ENCODE results near the gene NKAPL. TPM values are rescaled to one million over a fixed set of nuclear protein-coding genes. Genes with fewer than 3 reads are reported as not detected.

NKAPL gene
- total RNA-seq, 1 donor from 2014 or later = not detected

GRCh38 chr6:28257042-28257441, 2.1 kb upstream of the NKAPL start:
- peaks cover 26% of the 10 kb centered on the region for H3K27me3 Mint-ChIP-seq (ENCODE audit: low read depth)
- peaks cover under 1% of the 10 kb centered on the region for H3K36me3 Mint-ChIP-seq (ENCODE audit: low read depth)
- no peak for DNase-seq (ENCODE audit: low read depth, low spot score)
- no peak for TF ChIP-seq CTCF (conservative IDR thresholded peaks at IDR 0.05)
- no peaks in the 10 kb centered on the region for H3K9me3 Mint-ChIP-seq
- no peak overlapping the region for H3K4me3 Mint-ChIP-seq
- H3K27ac Mint-ChIP-seq (ENCODE audit: unreplicated experiment) = no peak overlapping the region
- peaks cover 9% of the 10 kb centered on the region for H3K4me1 Mint-ChIP-seq

- no peaks in the 10 kb centered on the region for H3K36me3 Mint-ChIP-seq (ENCODE audit: low read depth)
- no peaks in the 10 kb centered on the region for H3K9me3 Mint-ChIP-seq
- H3K27me3 Mint-ChIP-seq (ENCODE audit: low read depth) = peaks cover 46% of the 10 kb centered on the region
- no peak for TF ChIP-seq CTCF (conservative IDR thresholded peaks at IDR 0.05)
- H3K4me3 Mint-ChIP-seq = no peak overlapping the region
- H3K4me1 Mint-ChIP-seq = no peaks in the 10 kb centered on the region
- H3K27ac Mint-ChIP-seq (ENCODE audit: unreplicated experiment) = no peak overlapping the region
- no peak for DNase-seq (ENCODE audit: low read depth, low spot score)
Measured at GRCh38 chr6:28263922-28264321, 4.8 kb downstream of the NKAPL start.

DNA sequence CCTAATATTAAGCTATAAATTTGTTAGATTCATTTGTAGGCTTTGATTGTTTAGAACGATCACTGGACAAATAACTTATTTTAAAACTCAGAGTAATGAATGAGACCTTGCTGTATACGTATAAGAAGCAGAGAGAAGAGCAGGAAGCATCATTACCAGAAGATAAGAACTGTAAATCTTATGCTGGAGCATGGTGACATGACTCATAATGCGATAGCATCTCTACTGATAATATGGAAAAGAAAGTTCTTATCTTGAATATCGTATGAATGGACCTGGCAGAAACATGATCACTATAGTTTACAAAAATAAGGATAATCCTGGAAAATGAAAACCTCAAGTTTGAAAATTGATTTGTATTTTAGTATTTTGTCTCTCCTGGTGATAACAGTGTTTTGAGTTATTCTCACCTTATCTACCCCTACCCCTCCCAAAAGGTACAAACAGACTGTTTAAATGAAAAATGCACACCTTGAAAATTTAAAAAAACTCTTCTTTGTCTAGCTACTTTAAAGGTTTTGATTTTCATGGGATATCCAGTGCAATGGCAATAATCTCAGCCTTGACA, 5.8 kb downstream of the NKAPL start:
- Mint-ChIP-seq H3K4me1 (no peaks in the 10 kb centered on the region), H3K9me3 (no peaks in the 10 kb centered on the region), H3K36me3 (ENCODE audit: low read depth) (no peaks in the 10 kb centered on the region), H3K4me3 (peak overlapping the region; percentile 18), H3K27me3 (ENCODE audit: low read depth) (peaks cover 41% of the 10 kb centered on the region), H3K27ac (ENCODE audit: unreplicated experiment) (no peak overlapping the region)
- no peak for TF ChIP-seq CTCF (conservative IDR thresholded peaks at IDR 0.05)
- DNase-seq (ENCODE audit: low read depth, low spot score) = no peak

GRCh38 chr6:28266563-28266961, 7.5 kb downstream of the NKAPL start:
- Mint-ChIP-seq H3K4me3 (no peak overlapping the region), H3K4me1 (no peaks in the 10 kb centered on the region), H3K36me3 (ENCODE audit: low read depth) (no peaks in the 10 kb centered on the region), H3K27ac (ENCODE audit: unreplicated experiment) (no peak overlapping the region), H3K9me3 (no peaks in the 10 kb centered on the region), H3K27me3 (ENCODE audit: low read depth) (peaks cover 28% of the 10 kb centered on the region)
- no peak for TF ChIP-seq CTCF (conservative IDR thresholded peaks at IDR 0.05)
- DNase-seq (ENCODE audit: low read depth, low spot score) = no peak

- no peaks in the 10 kb centered on the region for H3K4me1 Mint-ChIP-seq
- H3K4me3 Mint-ChIP-seq = no peak within 1 kb of the TSS
- H3K9me3 Mint-ChIP-seq = no peaks in the 10 kb centered on the region
- no peak for TF ChIP-seq CTCF (conservative IDR thresholded peaks at IDR 0.05)
- no peak within 1 kb of the TSS for H3K27ac Mint-ChIP-seq (ENCODE audit: unreplicated experiment)
- DNase-seq (ENCODE audit: low read depth, low spot score) = peak; percentile 80
- peaks cover 25% of the 10 kb centered on the region for H3K27me3 Mint-ChIP-seq (ENCODE audit: low read depth)
- H3K36me3 Mint-ChIP-seq (ENCODE audit: low read depth) = no peaks in the 10 kb centered on the region
Measured at GRCh38 chr6:28266962-28267694, 8.0 kb downstream of the NKAPL start, which contains the start of gene ZSCAN26. Gene ZSCAN26 (plus strand): TSS chr6:28267143. CDS start chr6:28271920, 4,777 bp downstream.
